GM15510 (cell line): ENCODE measurements around the gene SHANK3.

Source experiments
- POLR2A ChIP-seq: IDR thresholded peaks from 3 replicates; pipeline ENCODE4 v1.6.1; 2011; ENCODE audit warnings: borderline replicate concordance; ENCODE audit not compliant: insufficient read length; ENCODE audit errors: extremely low read depth

SHANK3 gene

GRCh38 chr22:50686794-50687193 lies 14.2 kb downstream of the SHANK3 start:
- no peak for TF ChIP-seq POLR2A

- TF ChIP-seq POLR2A, result no peak
Measured at GRCh38 chr22:50687829-50688228, 15.2 kb downstream of the SHANK3 start.

DNA sequence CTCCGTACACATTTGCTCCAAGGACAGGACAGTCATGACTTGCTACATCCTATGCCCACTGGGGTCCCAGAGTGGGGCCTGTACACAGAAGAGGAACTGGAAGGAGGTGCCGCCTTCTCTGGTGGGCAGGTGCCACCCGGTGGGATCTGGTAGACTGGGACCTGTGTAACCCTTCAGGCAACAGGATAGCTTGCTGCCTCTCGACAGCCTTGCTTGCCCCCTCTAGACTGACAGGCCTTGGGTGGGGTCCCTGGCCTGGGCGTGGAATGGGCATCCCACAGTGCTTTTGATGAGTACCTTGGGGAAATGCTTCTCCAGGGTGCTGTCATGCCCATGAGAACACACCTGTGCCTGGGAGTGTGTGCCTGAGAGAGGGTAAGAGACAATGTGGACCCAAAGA lies 15.8 kb downstream of the SHANK3 start:
- no peak for TF ChIP-seq POLR2A

DNA sequence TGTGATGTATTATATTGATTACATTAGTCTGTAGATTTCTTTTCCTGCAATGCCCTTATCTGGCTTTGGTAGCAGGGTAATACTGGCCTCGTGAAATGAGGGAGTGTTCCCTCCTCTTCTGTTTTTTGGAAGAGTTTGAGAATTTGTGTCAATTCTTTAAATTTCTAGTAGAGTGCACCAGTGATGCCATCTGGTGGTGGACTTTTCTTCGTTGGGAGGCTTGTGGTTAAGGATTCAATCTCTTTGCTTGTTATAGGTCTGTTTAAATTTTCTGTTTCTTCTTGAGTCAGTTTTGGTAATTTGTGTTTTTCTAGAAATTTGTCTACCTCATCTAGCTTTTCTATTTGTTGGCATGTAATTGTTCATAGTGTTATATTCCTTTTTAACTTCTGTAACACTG lies 18.9 kb downstream of the SHANK3 start:
- no peak for TF ChIP-seq POLR2A

DNA sequence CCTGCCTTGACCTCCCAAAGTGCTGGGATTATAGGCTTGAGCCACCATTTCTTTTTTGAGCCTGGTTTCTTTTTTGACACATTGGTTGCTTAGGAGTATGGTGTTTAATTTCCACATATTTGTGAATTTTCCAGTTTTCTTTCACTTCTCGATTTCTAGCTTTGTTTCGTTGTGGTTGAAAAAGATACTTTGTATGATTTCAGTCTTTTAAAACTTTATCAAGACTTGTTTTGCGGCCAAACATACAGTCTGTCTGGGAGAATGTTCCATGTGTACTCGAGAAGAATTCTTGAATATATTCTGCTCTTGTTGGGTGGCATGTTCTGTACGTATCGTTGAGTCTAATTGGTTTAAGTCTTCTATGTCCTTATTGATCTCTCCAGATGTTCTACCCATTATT lies 20.8 kb downstream of the SHANK3 start:
- no peak for TF ChIP-seq POLR2A

- TF ChIP-seq POLR2A, result no peak
Measured at GRCh38 chr22:50694099-50694605, 21.5 kb downstream of the SHANK3 start.

GRCh38 chr22:50694766-50695420 lies 22.3 kb downstream of the SHANK3 start:
- no peak for TF ChIP-seq POLR2A

GRCh38 chr22:50695421-50696250 lies 23.0 kb downstream of the SHANK3 start:
- no peak for TF ChIP-seq POLR2A

- TF ChIP-seq POLR2A, result no peak
Measured at GRCh38 chr22:50696251-50696798, 23.7 kb downstream of the SHANK3 start.

GRCh38 chr22:50696799-50697561 lies 24.4 kb downstream of the SHANK3 start:
- TF ChIP-seq POLR2A, result no peak

GRCh38 chr22:50697667-50698506 lies 25.3 kb downstream of the SHANK3 start:
- TF ChIP-seq POLR2A, result no peak

GRCh38 chr22:50698546-50698945 lies 25.9 kb downstream of the SHANK3 start:
- TF ChIP-seq POLR2A, result no peak

GRCh38 chr22:50699001-50699755 lies 26.6 kb downstream of the SHANK3 start:
- TF ChIP-seq POLR2A, result no peak
